AG08395 (cell line): ENCODE measurements around the gene STOM.

Experiments
- DNase-seq: peaks from one replicate; pipeline ENCODE4 v3.0.0; 2012; ENCODE audit warnings: mixed read lengths, low spot score

STOM gene

DNA sequence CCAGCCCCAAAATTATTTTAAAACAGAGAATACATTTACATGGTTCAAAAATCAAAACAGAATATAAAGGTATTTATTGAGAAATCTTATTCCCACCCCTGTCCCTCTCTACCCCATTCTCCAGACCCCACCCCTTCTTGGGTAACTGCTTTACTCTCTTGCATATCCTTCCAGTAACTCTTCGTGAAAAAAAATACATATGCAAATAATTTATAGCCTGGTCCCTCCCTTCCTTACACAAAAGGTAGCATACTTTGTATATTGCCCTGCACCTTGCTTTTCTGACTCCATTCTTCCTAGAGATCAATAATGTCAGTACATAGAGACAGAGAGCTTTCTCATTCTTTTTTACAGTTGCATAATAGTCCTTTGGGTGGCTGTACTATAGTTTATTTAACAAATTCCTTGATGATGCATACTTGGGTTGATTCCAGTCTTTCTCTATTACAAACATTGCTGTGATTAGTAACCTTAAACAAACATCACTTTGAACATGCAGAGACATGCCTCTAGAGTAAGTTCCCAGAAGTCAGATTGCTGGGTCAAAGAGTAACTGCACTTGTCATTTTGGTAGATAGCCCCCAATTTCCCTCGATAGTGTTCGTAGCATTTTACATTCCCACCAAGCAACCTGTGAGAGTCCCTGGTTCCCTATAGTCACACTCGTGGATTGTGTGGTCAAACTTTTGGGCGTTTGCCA lies 47.9 kb downstream of the STOM start:
- DNase-seq: peak; percentile 75

GRCh38 chr9:121321016-121321503 lies 49.0 kb downstream of the STOM start:
- DNase-seq: no peak

DNA sequence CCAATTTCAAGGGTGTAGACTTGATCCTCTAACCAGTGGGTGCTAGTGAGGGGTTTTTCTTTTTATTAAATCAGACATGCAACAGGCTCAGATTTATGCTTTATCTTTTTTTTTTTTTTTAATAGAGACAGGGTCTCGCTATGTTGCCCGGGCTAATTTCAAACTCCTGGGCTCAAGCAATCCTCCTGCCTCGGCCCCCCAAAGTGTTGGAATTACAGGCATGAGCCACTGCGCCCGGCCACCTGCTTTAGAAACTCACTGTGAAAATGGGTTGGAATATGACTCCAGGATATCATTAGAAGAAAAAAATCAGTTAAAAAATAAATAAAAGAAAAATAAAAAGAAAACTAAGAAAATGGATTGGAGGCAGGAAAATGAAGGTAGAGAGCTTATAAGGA lies 50.7 kb downstream of the STOM start:
- DNase-seq: no peak

DNA sequence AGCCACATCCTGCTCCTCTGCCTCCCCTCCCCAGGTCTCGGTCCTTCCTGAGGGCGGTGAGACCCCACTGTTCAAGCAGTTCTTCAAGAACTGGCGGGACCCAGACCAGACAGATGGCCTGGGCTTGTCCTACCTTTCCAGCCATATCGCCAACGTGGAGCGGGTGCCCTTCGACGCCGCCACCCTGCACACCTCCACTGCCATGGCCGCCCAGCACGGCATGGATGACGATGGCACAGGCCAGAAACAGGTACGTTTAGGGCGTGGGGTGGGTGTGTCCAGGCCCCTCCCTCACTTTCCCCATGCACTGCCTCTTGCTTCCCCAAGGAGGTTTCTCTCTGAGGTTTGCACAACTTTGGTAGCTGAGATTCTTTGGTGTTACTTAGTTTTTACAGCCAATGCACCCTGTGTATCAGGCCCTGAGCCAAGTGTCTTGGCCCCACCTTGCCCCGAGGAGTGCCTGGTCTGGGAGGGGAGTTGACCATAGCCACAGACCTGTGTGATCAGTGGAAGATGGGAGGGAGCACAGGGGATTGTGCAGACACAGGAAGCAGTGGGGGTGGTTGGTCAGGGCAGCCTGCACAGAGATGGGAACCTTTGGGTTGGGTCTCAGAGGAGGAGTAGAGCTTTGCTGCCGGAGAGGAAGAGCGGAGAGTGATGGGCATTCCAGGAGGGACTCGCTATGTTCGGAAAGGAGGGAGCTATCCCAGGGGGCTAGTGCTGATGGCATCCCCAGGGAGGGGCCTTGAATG lies 51.2 kb downstream of the STOM start:
- no peak for DNase-seq

- no peak for DNase-seq
Observed at GRCh38 chr9:121317737-121318630, 52.1 kb downstream of the STOM start.

- no peak for DNase-seq
Observed at GRCh38 chr9:121316852-121317373, 53.1 kb downstream of the STOM start.

DNA sequence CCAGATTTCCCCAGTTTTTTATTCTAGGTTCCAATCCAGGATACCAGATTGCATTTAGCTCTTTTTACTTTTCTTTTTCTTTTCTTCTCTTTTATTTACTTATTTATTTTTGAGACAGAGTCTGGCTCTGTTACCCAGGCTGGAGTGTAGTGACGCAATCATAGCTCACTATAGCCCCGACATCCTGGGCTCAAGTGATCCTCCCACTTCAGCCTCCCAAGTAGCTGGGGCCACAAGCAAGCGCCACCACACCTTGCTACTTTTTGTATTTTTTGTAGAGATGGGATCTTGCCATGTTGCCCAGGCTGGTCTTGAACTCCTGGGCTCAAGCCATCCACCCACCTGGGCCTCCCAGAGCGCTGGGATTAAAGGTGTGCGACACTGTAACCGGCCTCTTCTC lies 53.7 kb downstream of the STOM start:
- DNase-seq: no peak

- DNase-seq: no peak
Observed at GRCh38 chr9:121313458-121314152, 56.4 kb downstream of the STOM start.

GRCh38 chr9:121312169-121312568 lies 57.9 kb downstream of the STOM start:
- no peak for DNase-seq

GRCh38 chr9:121310571-121310970 lies 59.5 kb downstream of the STOM start:
- no peak for DNase-seq

- DNase-seq: no peak
Observed at GRCh38 chr9:121309833-121310425, 60.1 kb downstream of the STOM start.

DNA sequence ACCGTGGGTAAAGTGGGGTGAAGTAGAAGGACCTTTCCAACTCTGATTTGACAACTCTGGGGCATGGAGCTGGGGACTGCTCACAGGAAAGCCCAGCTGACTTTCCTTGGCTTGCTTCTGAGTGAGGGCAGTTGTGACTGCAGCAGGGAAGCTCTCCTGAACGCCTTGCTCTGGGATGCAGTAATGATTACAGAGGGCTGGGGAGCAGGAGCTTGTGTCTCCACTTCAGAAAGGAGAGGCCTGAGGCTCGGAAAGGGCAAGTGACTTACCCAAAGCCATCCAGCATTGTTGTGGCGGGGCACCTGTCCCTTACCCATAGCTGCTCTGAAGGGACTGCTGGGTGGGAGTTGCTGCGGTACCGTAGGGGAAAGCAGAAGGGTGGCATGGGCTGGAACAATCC lies 60.9 kb downstream of the STOM start:
- no peak for DNase-seq

DNA sequence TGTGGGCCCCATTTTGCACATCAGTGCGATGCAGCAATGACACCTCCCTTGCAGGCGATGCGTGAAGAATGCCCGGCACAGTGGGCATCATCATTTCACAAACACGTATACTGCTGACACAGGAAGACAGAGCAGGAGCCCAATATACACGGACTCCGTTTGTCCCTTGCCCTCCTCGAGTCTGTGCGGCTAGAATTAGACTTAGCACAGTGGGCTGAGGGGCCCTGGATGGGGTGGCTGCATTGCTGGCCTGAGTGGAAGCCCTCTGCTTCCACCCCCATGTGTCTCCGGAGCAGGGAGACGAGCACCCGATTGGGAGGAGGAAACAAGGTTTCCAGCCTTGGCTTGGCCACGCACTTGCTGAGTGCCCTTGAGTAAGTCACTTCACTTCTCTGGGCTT lies 61.3 kb downstream of the STOM start:
- DNase-seq: no peak

DNA sequence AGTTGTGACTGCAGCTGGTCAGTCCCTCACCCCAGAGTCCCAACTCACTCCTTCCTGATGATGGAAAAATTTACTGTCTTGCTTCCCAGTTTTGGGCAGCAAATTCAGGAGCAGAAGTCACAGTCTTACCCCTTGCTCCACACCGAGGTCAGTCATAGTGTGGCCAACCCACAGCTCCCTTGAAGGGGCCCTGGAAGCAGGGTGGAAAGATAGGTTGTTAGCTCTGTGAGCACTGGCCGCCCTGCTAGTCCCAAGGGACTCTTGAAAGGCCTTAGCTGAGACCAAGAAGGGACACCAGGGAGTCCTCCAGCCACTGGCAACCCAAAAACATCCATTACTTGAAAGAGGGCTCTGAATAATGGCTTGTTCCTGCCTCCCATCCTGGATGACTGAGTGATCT lies 62.1 kb downstream of the STOM start:
- no peak for DNase-seq

DNA sequence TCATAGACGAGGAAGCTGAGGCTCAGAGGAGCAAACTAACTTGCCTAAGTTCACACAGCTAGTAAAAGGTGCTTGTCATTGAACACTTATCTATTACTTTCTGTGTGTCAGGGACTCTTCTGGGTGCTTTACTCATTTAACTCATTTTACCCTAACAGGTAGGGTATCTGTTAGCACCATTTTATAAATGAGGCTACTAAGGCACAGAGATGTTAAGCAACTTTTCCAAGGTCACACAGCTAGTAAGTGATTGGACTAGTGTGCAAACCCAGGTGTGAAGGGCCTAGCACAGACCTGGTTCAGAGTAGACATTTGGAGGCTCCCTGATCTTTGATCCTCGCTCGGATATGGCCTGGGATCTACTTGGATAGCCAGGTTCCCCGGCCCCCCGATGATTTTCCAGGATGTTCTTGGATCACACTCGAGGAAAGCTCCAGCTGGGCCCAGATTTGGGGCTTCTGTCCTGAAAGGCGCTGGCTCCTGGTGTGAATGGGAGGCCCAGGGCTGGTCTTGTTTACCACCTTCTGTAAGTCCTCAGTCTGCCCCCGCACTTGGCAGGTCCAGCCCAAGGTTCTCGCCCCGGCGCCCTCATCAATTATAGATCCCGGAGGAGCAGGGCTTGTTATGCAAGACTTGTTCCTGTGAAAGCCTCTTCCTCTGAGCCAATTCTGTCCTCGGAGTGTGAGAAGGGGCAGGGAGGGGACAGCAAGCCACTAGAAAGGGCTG lies 64.6 kb downstream of the STOM start:
- no peak for DNase-seq

- no peak for DNase-seq
Observed at GRCh38 chr9:121304707-121305106, 65.3 kb downstream of the STOM start.

DNA sequence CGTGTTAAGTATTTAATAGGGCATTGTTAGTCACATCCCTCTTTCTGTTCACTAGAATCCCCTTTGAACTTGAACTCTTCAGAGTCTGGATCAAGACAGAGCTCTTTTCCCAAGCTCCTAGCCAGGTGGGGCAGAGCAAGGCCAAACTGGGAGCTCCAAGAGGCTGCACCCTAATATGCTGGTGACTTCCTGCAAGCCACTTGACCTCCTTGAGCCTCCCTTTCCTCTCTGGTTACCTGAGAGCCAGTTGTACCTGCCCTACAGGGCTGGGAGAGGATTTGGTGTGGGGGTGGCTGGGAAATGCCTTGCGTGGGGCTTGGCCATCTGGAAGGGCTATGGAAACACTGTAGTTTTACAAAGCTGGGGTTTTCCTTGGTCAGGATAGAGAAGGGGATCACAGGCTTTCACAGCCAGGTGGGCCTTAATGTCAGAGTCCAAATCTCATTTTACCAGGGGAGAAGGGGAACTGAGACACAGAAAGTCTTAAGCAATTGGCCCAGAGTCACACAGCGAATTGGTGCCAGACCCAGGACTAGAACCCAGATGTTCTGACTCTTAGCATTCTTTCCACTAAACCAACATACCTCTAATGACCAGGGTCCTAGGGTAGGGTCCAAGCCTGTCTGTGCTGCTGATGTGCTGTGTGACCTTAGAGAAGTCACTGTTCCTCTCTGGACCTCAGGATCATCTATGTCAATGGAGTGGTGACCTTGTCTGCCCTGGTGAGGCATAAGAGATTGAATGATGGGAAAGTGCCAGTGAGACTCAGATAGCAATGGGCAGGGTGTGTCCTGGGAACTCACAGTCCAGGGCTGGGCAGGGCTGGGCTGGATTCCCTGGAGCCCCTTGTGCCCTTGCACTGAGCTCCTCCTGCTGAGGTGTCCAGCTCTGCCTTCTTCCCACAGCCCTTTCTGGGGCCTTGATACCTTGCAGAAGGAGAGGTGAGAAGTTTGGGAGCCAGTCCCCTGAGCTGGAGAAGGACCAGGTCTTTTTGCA lies 66.3 kb downstream of the STOM start:
- no peak for DNase-seq

- no peak for DNase-seq
Observed at GRCh38 chr9:121302786-121303185, 67.3 kb downstream of the STOM start.

DNA sequence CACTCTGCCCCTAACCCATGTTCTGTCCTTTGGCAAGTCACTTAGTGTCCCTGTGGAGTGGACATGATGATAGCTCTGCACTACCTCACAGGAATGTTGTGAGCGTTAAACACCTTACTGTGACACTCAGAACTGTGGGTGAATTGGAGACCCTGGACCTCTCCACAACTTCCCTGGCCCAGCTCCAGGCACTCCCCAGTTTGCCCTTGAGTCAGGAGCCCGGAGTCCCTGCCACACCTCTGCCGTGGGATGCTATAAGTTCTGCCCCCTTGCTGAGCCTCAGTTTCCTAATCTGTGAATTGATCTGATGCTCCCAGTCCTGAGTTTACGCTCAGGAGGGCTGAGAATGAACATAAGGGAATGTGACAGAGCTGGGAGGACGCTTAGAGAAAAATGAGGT lies 67.7 kb downstream of the STOM start:
- no peak for DNase-seq
